Neural cell (in vitro differentiated cells): Measurements from ENCODE around the gene AURKA.

Experiments
- EP300 ChIP-seq: fragments of 450-650 bp; conservative IDR thresholded peaks from 2 replicates; pipeline ENCODE4 v1.6.1; 2014; ENCODE audit warnings: antibody characterized with exemption, mild to moderate bottlenecking, moderate library complexity; ENCODE audit not compliant: poor library complexity, severe bottlenecking
- EZH2 ChIP-seq: fragments of 200-600, 300-800 bp; shearing (Covaris generic), sonication (generic); IDR thresholded peaks from 2 replicates; pipeline ENCODE4 v1.6.1; 2014; ENCODE audit warnings: antibody characterized with exemption, low read length, borderline replicate concordance, mild to moderate bottlenecking; ENCODE audit not compliant: insufficient read depth, poor library complexity, severe bottlenecking
- POLR2AphosphoS5 ChIP-seq: IDR thresholded peaks from 2 replicates; pipeline ENCODE4 v1.6.1; 2012
- RAD21 ChIP-seq: fragments of 450-650 bp; conservative IDR thresholded peaks from 2 replicates; pipeline ENCODE4 v1.6.1; 2014; ENCODE audit warnings: antibody characterized with exemption, mild to moderate bottlenecking, moderate library complexity
- SMC3 ChIP-seq: fragments of 450-650 bp; conservative IDR thresholded peaks from 2 replicates; pipeline ENCODE4 v1.6.1; 2014; ENCODE audit warnings: antibody characterized with exemption, mild to moderate bottlenecking, moderate library complexity; ENCODE audit not compliant: poor library complexity
- TAF1 ChIP-seq: IDR thresholded peaks from 2 replicates; pipeline ENCODE4 v1.6.1; 2012; ENCODE audit warnings: low read depth
- TF ChIP-seq, protein P1 (sequence below): fragments of 450-650 bp; IDR thresholded peaks from 2 replicates; pipeline ENCODE4 v1.5.1; 2014; ENCODE audit warnings: antibody characterized with exemption, mild to moderate bottlenecking, moderate library complexity; ENCODE audit not compliant: poor library complexity, severe bottlenecking
- TF ChIP-seq, protein P2 (sequence below): IDR thresholded peaks from 2 replicates; pipeline ENCODE4 v1.6.1; 2012; ENCODE audit warnings: borderline replicate concordance

GRCh38 chr20:56430461-56430860 lies 38.4 kb upstream of the AURKA start:
- TF ChIP-seq, protein P1, sequence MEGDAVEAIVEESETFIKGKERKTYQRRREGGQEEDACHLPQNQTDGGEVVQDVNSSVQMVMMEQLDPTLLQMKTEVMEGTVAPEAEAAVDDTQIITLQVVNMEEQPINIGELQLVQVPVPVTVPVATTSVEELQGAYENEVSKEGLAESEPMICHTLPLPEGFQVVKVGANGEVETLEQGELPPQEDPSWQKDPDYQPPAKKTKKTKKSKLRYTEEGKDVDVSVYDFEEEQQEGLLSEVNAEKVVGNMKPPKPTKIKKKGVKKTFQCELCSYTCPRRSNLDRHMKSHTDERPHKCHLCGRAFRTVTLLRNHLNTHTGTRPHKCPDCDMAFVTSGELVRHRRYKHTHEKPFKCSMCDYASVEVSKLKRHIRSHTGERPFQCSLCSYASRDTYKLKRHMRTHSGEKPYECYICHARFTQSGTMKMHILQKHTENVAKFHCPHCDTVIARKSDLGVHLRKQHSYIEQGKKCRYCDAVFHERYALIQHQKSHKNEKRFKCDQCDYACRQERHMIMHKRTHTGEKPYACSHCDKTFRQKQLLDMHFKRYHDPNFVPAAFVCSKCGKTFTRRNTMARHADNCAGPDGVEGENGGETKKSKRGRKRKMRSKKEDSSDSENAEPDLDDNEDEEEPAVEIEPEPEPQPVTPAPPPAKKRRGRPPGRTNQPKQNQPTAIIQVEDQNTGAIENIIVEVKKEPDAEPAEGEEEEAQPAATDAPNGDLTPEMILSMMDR, result no peak
- no peak for TF ChIP-seq SMC3
- TF ChIP-seq RAD21, result no peak
- TF ChIP-seq POLR2AphosphoS5, result no peak
- no peak for TF ChIP-seq TAF1
- no peak for TF ChIP-seq EZH2
- TF ChIP-seq, protein P2, sequence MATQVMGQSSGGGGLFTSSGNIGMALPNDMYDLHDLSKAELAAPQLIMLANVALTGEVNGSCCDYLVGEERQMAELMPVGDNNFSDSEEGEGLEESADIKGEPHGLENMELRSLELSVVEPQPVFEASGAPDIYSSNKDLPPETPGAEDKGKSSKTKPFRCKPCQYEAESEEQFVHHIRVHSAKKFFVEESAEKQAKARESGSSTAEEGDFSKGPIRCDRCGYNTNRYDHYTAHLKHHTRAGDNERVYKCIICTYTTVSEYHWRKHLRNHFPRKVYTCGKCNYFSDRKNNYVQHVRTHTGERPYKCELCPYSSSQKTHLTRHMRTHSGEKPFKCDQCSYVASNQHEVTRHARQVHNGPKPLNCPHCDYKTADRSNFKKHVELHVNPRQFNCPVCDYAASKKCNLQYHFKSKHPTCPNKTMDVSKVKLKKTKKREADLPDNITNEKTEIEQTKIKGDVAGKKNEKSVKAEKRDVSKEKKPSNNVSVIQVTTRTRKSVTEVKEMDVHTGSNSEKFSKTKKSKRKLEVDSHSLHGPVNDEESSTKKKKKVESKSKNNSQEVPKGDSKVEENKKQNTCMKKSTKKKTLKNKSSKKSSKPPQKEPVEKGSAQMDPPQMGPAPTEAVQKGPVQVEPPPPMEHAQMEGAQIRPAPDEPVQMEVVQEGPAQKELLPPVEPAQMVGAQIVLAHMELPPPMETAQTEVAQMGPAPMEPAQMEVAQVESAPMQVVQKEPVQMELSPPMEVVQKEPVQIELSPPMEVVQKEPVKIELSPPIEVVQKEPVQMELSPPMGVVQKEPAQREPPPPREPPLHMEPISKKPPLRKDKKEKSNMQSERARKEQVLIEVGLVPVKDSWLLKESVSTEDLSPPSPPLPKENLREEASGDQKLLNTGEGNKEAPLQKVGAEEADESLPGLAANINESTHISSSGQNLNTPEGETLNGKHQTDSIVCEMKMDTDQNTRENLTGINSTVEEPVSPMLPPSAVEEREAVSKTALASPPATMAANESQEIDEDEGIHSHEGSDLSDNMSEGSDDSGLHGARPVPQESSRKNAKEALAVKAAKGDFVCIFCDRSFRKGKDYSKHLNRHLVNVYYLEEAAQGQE, result no peak
- TF ChIP-seq EP300, result no peak
